GM13977 (cell line): ENCODE results near the gene ALDH9A1.

ENCODE experiments used
- DNase-seq: peaks from one replicate; pipeline ENCODE4 v3.0.0; 2012; ENCODE audit warnings: low spot score
- in situ Hi-C: fragments of 300-500 bp; cut with MboI; formaldehyde crosslinking; loops from one replicate; pipeline ENCODE4 v1.12.0; 2022; ENCODE audit warnings: low sequenced_read_pairs, low pct_unique_long_range_greater_than_20kb, mixed read lengths, inconsistent platforms; ENCODE audit not compliant: unreplicated experiment
- TF ChIP-seq, protein P1 (sequence below): IDR thresholded peaks from 2 replicates; pipeline ENCODE4 v1.5.1; 2012; ENCODE audit warnings: mild to moderate bottlenecking, control low read depth; ENCODE audit not compliant: insufficient read depth; ENCODE audit errors: extremely low read depth, missing control alignments

The ALDH9A1 gene

DNA sequence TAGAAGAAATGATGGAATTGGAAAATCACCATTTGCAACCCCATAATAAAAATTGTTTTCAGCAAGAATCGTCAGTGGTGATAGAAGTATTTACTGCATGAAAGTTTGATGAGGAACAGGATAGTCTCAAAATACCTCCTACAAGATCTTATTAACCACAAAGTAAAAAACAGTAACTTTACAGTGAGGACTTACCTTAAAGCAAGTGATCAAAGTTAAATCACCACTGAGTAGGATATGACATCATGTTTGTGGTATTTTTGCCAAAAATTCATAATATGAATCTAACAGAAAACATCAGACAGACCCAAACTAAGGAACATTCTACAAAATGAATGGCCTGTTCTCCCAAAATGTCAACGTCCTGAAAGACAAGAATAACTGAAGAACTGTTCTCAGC, 19.9 kb downstream of the ALDH9A1 start:
- TF ChIP-seq, protein P1, sequence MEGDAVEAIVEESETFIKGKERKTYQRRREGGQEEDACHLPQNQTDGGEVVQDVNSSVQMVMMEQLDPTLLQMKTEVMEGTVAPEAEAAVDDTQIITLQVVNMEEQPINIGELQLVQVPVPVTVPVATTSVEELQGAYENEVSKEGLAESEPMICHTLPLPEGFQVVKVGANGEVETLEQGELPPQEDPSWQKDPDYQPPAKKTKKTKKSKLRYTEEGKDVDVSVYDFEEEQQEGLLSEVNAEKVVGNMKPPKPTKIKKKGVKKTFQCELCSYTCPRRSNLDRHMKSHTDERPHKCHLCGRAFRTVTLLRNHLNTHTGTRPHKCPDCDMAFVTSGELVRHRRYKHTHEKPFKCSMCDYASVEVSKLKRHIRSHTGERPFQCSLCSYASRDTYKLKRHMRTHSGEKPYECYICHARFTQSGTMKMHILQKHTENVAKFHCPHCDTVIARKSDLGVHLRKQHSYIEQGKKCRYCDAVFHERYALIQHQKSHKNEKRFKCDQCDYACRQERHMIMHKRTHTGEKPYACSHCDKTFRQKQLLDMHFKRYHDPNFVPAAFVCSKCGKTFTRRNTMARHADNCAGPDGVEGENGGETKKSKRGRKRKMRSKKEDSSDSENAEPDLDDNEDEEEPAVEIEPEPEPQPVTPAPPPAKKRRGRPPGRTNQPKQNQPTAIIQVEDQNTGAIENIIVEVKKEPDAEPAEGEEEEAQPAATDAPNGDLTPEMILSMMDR: no peak
- in situ Hi-C loops: no loop called here
- no peak for DNase-seq

DNA sequence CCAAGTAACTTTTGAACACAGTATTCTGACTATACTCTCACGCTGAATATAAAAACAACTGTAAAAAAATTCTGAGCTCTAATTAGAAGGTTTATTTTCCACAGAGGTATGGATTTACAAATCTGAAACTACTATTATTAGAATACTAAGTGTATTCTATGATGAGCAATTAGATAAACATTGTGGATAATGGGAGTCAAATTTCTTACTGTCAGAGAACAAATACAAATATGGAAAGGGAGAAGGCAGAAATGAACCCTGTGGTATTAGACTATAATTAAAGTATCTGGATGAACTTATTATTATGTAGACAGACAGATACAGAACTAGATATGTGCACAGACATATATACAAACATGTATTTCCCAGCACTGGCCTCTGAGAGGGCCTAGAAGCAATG, 22.6 kb downstream of the ALDH9A1 start:
- DNase-seq: no peak
- TF ChIP-seq, protein P1: no peak
- in situ Hi-C loops: no loop called here

DNA sequence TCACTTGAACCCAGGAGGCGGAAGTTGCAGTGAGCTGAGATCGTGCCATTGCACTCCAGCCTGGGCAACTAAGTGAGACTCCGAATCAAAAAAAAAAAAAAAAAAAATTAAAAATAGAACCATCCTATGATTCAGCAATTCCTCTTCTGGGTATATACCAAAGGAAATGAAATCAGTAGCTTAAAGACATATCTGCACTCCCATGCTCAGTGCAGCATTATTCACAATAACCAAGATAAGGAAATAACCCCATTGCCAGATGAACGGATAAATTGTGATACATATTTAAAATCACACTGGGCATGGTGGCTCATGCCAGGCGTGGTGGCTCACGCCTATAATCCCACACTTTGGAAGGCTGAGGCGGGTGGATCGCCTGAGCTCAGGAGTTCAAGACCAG, 23.8 kb downstream of the ALDH9A1 start:
- TF ChIP-seq, protein P1: no peak
- in situ Hi-C loops: no loop called here
- DNase-seq: no peak

DNA sequence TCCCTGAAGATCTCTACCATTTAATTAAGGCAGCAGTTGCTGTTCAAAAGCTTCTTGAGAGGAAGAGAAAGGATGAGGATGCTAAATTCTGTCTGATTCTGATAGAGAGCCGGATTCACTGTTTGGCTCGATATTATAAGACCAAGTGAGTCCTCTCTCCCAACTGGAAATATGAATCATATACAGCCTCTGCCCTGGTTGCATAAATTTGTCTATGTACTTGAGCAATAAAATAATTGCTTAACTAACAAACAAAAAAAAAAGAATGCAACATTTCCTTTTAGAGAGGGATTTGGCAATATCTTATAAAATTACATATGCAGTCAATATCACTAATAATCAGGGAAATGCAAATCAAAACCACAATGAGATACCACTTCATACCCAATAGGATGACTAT, 26.8 kb downstream of the ALDH9A1 start:
- TF ChIP-seq, protein P1: no peak
- in situ Hi-C loops: no loop called here
- DNase-seq: no peak

DNA sequence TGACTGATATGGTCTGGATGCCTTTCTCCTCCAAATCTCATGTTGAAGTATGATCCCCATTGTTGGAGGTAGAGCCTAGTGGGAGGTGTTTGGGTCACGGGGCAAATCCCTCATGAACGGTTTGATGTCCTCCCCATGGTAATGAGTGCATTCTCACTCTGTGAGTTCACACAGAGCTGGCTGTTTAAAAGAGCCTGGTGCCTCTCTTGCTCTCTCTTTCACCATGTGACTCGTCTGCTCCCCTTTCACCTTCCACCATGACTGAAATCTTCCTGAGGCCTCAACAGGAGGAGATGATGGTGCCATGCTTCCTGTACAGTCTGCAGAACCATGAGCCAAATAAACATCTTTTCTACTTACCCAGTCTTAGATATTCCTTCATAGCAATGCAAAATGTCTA, 30.2 kb downstream of the ALDH9A1 start:
- in situ Hi-C loops: no loop called here

DNA sequence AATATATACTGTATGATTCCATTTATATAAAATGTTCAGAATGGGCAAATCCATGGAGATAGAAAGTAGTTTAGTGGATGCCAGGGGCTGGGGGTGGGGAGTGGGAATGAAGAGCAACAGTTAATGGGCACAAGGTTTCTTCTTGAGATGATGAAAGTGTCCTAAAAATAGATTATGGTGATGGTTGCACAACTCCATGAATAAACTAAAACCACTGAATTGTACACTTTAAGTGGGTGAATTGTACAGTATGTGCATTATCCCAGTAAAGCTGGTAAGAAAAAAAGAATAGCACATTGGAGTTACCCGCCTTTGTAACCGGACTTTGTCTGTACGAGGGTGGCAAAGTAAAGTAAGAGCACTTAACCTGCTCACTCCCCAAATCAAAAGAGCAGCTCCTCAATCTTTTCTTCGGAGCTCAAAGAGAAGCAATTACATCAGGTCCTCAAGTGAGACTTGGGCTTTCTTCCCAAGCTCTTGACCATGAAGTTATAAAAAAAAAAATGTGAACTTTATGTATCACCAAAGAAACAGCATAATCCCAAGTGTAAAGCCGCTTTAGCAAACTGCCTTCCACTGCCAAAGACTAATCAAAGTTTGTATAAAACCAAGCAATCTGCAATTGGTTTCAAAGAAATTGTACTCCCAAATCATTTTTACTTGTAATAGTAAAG, 32.1 kb downstream of the ALDH9A1 start:
- in situ Hi-C loops: no loop called here
- no peak for DNase-seq
- TF ChIP-seq, protein P1: no peak

More for the DNA sequence above, 30.2 kb downstream of the ALDH9A1 start:
- TF ChIP-seq, protein P1: no peak
- DNase-seq: no peak

DNA sequence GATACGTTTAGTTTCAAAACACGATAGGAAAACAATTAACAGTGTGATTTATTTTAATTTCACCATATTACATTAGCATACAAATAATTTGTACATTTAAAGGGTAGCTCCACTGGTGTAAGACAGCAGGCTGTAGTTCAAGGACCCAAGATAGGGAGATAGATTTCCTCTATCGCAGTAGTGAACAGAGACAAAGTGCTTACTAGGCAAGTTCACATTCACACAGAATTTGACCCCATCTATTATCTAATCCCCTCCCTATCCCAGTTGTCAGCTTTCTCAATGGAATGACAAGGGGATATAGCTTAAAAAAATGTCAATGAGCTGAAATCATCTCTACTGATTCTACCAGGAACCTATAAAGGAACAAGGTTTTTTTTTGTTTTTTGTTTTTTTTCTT, 36.2 kb downstream of the ALDH9A1 start:
- TF ChIP-seq, protein P1: no peak
- in situ Hi-C loops: no loop called here
- DNase-seq: no peak
